GM18502 (cell line): ENCODE measurements around the gene CPE.

Source experiments
- ATAC-seq: cut with Tn5 transposase; IDR thresholded peaks from one replicate; pipeline ENCODE4 v1.9.1; 2021; ENCODE audit warnings: mild to moderate bottlenecking; ENCODE audit not compliant: unreplicated experiment, poor library complexity

The CPE gene

DNA sequence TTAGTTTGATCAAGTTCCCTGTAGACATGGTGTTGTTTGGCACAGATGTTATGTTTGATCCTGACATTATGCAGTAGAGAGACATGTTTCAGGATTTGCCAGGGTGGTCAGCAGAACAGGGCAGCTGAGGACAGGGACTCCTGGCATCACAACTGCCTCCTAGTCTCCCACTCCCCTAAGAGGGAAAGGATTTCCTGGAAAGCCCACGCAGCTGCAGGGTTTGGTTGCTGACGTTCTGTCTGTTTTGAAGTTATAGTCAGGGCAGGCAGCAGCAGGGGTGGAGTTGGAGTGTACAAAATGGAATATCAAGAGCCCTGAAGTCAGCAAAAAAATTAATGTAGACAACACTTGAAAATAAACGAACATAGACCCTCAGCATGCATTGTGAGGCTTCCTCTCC is 125.4 kb downstream of the CPE start:
- ATAC-seq = no peak

GRCh38 chr4:165505958-165506837 is 127.4 kb downstream of the CPE start:
- ATAC-seq = no peak

DNA sequence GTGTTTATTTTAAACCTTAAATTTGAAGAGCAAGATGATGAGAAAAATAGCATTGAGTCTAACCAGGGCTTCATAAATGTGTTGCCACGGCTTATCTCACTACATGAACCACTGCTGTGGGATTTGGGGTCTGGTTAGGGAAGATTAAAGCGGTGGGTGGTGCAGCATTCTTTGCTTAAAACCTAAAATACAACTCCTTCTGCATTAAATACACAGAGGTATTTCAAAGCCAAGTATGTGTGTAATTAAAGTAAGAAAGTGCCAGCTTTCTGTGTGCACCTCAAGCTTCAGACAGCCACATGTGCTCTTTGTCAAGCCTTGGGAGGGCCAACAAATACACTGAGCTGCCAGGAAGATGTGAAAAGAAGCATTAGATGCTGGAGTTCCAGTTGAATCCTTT is 128.0 kb downstream of the CPE start:
- ATAC-seq = no peak

DNA sequence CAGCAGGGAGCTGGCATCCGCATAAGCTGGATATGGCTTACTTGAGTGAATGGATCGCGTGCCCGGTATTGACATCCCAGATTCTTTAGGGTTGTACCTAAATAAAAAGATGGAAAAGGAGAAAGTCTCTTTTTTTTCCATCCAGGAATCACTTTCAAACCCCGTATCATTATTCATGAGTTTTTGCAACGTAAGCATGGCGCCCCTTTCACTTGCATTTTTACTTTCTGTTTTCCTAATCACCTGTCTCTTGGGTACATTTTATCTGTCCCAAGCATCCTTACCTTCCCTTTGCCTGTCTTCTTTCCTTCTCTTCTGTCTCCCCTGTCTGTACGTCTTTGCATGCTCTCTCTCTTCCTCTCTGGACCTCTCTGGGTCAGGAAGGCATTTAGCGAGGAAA is 128.6 kb downstream of the CPE start:
- ATAC-seq = no peak

- ATAC-seq = no peak
These were observed 129.7 kb downstream of the CPE start for GRCh38 chr4:165508372-165509120.

DNA sequence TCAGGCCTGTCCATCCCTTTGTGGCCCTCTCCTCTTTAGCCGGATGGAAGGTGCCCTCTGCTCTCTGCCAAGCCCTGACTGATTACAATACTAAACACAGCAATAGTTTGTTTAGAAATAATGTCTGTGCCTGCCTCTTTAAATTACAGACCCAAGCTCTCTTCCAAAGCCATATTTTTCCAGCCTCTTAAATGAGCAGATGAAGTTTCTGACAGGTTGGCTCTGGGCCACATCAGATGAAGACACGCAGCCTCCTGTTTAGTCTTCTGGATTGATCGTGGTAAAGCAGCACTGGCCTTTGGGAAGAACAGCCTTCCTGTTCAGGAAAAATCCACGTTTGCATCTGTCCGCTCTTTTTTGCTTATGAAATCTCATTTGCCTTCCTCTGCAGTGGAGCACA is 133.6 kb downstream of the CPE start:
- ATAC-seq = no peak

- ATAC-seq = no peak
These were observed 135.9 kb downstream of the CPE start for GRCh38 chr4:165514739-165515138.

DNA sequence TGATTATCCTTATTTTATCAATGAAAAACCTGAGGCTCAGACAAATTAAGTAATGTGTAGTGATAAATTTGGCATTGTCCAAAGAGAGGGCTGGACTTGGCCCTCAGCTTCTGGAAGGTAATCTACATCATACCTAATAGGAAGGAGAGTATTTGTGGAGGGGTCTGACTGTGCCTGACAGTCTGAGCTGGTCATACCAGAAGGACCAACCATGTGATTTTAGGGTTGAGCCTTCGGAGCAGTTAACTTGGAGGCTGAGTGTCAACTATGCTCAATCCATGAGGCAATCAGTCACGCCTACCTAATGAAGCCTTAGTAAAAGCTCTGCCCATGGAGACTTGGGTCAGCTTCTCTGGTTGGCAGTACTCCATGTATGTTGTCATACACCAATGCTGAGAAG is 136.4 kb downstream of the CPE start:
- ATAC-seq = no peak

DNA sequence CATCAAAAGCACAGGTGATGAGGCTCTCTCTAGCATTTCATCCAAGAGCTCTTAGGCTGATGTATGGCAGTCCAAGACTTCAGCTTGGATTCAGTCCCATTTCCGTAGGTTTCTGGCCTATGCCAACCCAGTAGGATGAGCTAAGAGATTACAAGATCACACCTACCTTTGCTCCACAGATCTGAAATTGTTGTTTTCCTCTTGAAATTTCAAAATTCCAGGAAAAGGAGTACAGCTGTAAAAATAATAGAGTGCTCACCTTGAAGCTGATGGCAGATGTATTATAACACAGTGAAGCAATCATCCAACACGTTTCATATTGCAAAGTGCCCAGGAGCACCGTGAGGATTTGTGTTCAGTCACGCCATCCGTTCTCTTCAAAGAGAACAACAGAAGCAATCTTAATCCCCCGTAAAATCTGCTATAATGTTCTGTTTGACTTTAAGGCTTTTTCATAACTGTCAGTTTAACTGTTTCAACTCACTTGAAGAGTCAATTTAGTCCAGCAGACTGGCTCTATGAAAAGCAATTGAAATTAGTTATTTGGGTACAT is 137.5 kb downstream of the CPE start:
- no peak for ATAC-seq

- ATAC-seq = no peak
These were observed 138.4 kb downstream of the CPE start for GRCh38 chr4:165517216-165517615.

GRCh38 chr4:165518024-165518616 is 139.3 kb downstream of the CPE start:
- ATAC-seq = no peak

- no peak for ATAC-seq
These were observed 139.9 kb downstream of the CPE start for GRCh38 chr4:165518686-165519085.

DNA sequence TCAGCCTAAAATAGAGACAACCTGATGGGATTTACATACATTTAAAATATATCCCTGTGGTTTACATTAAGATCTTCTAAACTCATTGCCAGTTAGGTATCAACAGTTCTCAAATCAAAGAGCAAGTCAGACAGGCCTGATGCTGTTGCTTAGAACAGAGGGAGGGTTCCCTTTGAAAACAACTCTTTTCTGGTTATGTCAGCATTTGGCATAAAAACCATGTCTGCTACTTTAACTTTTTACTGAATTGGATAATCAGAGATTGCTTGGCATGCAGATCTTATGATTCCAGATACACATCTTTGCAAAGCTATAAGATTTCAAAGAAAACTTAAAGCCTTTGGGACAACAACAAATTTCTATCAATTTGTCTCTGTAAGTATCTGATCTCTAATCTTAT is 140.8 kb downstream of the CPE start:
- no peak for ATAC-seq

GRCh38 chr4:165520086-165520485 is 141.3 kb downstream of the CPE start:
- no peak for ATAC-seq

GRCh38 chr4:165522050-165522449 is 143.2 kb downstream of the CPE start:
- ATAC-seq = no peak

DNA sequence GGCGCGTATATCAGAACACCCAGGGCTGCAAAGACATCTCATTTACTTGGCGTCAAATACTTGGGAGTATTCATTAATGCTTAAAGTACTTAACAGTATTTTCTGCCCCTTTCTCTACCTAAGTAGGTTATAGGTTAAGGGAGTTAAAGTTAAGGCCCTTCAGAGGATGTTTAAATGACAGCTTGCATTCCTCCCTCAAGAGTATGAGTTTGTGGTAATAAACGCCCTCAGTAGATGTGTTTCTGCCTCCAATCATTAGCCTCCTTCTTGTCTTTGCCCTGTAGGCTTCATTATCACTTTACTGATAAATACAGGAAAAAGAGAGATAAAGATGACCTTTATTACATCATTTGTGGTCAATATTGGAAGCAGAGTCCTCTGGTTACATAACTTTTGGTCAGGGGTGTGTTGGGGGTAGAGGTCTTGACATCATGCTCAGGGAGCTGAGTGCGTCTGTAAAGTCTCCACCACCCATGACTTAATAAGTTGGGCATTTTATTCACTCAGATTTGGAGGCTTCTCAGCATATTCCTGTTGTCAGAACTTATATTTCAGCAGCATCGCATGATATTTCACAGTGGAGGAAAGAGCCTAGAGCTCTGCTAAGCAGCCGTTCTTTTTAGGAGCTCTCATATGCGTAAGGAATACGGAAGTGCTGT is 145.9 kb downstream of the CPE start:
- ATAC-seq = no peak

GRCh38 chr4:165532976-165533375 is 154.2 kb downstream of the CPE start:
- ATAC-seq = no peak

DNA sequence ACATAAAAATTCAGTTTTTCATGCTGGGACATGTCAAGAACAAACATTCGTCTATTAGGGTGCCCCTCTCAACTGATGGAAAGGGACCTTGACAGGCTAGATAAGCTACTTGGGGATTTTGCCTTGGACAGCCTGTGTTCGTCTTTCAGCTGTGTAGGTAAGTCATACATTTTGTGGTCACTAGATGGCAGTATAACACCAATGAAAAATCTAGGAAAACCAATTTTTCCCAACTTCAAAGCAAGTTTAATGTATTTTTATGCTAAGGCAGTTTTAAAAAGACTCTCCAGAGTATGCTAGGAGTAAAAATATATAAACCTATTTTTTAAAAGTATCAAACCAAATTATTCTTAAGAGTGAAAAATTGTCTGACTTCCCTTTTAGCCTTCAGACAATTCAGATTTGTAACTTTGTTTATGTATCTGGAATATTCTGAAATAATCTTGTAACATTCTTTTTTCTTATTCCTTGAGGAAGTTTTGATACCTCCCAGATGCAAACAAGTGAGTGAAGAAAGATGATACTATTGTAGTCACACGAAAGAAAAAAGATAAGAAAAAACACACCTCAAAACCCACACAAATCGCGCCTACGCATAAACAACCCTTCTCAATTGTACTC is 158.3 kb downstream of the CPE start:
- peak; percentile 78 for ATAC-seq

- ATAC-seq = no peak
These were observed 161.0 kb downstream of the CPE start for GRCh38 chr4:165539801-165540200.

DNA sequence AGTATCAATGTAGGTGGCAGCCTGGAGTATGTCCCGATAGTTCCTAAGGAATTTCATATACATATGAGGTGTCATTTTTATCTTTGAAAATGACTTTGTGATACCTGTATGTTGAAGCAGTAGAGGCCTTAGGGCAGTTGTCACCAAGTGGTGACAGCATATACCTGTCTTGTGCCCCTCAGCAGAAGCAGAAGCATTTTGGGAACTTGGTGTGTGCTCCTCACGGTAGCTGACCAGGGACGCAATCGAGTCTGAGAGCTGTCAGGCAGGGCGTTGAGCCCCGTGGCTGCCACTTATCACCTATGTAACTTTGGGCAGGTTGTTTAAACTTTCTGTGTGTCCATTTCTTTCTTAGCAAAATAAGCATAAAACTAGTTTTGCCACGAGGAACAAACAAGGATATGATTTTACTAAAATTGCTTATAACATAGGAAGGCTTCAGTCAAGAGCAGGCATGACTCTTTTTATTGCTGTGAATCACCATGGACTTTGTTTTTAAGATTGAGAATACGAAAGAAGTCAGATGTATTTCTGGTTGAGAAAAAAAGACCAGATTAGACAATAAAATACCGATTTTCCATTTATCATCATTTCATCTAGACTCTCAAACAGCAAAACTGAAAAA is 161.5 kb downstream of the CPE start:
- no peak for ATAC-seq
